NCI-H774 (cell line): Measurements from ENCODE around the gene OR5AK2.
"Not testable (repeated sequence)": the region's sequence is repeated elsewhere in the genome, so short reads cannot be mapped to it uniquely, and the experiment has no call there.

Experiments
- DNase-seq: peaks from one replicate; lab custom pipeline; 2025; lab: John Stamatoyannopoulos, UW

Gene OR5AK2, protein sequence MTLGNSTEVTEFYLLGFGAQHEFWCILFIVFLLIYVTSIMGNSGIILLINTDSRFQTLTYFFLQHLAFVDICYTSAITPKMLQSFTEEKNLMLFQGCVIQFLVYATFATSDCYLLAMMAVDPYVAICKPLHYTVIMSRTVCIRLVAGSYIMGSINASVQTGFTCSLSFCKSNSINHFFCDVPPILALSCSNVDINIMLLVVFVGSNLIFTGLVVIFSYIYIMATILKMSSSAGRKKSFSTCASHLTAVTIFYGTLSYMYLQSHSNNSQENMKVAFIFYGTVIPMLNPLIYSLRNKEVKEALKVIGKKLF

DNA sequence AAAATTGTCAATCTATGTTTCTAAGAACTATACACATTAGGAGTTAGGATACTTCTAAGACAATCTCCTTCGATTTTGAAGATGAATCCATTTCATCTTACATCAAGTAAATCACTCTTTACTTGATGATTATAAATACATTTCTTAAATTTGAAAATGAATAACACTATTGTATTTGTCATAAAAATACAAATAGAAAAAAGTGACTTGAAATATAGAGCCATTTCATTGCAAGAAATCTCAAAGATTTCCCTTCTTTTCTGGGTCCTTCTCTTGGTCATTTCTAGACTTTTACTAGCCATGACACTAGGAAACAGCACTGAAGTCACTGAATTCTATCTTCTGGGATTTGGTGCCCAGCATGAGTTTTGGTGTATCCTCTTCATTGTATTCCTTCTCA, at the start of gene OR5AK2:
Gene OR5AK2, plus strand, starts transcription at position 301 of the 400 bp plus-strand sequence. Its CDS starts 0 bp downstream, at position 301.
- no peak for DNase-seq

DNA sequence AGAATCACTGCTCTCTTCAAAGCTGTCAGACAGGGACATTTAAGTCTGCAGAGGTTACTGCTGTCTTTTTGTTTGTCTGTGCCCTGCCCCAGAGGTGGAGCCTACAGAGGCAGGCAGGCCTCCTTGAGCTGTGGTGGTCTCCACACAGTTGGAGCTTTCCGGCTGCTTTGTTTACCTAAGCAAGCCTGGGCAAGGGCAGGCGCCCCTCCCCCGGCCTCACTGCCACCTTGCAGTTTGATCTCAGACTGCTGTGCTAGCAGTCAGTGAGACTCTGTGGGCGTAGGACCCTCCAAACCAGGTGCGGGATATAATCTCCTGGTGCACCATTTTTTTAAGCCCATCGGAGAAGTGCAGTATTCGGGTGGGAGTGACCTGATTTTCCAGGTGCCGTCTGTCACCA, 43.2 kb upstream of the OR5AK2 start:
- not testable (repeated sequence) for DNase-seq

DNA sequence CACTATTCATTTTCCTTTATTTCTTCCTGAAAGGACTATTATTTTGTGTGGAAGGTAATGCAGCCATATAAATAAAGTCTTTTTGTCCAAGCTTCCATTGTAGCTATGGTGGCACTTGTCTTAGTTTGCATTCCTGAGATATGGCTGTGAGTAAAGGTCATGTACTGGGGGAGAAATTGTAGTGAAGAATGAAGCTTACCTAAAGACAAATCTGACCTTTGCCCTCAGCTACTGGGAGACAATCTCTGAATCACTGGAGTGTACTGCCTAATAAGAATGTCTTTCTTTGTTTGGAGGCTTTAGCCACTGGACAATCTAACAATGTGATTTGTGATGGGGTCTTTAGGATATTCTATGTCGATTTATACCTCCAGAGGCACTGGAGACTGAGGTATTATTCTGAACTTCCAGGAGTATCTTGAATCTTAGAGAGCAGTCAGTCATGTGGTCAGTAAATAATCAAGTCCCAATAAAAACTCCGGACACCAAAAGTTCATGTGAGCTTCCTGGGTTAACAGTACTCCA, 39.7 kb upstream of the OR5AK2 start:
- DNase-seq, result no peak

DNA sequence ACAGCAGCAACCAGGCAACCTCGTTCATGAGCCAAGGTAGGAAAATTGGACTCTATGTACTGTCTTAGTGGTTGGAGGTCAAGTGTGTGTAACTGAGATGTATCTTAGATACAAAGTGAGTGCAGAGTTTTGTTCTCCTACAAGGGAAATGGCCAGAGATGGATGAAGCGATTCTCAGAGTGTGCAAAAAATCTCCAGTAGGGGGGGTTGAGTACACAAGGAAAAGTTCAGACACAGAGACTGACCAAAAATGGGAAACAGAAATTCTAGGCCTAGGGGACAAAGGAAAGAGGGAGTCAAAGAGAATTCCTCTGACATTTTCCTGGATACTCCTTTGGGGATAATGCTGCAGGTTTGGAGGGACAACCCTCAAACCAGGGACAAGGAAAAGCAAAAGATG, 38.2 kb upstream of the OR5AK2 start:
- DNase-seq, result no peak

DNA sequence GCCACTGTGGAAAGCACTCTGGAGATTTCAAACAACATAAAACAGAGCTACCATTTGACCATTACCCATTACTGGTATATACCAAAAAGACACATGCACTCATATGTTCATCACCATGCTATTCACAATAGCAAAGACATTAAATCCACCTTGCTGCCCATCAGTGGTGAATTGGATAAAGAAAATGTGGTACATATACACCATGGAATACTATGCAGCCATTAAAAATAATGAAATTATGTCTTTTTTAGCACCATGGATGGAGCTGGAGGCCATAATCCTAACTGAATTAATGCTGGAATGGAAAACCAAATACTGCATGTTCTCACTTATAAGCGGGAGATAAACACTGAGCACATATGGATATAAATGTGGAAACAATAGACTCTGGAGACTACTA, 34.8 kb upstream of the OR5AK2 start:
- DNase-seq, result not testable (repeated sequence)

DNA sequence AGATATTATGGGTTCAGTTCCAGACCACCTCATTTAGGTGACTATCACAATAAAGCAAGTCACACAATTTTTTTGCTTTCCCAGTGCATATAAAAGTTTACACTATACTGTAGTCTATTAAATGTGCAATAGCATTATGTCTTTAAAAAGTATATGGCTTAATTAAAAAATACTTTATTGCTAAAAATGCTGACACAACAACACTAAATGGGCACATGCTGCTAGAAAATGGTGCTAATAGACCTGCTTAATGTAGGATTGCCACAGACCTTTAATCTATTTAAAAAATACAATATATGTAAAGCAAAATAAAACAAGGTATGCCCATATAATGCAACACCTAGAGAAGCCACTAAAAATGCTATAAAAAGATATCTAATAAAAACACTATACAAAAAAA, 27.1 kb upstream of the OR5AK2 start:
- DNase-seq, result no peak

DNA sequence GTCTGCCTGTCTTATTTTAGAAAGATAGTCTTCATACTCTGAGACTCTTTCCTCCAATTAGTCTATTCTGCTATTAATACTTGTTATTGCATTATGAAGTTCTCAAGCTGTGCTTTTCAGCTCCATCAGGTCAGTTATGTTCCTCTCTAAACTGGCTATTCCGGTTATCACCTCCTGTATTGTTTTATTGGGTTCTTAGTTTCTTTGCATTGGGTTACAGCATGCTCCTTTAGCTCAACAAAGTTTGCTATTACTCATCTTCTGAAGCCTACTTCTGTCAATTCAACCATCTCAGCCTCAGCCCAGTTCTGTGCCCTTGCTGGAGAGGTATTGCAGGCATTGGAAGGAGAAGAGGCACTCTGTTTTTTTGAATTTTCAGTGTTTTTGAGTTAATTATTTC, 21.0 kb upstream of the OR5AK2 start:
- no peak for DNase-seq

DNA sequence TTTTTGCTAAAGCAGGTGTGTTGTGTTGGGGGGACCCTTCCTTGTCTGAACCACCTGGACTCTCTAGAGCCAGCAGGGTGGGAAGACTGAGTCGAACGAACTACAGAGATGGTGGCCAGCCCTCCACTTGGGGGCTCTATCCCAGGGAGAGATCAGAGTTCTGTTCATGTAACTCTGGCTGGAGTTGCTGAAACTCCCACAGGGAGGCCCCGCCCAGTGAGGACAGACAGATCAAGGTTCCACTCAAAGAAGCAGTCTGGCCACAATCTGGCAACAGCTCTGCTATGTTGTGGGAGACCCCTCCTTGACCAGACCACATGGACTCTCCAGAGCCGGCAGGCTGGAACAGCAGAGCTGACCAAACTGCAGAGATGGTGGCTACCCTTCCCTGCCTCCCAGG, 20.2 kb upstream of the OR5AK2 start:
- DNase-seq, result no peak

DNA sequence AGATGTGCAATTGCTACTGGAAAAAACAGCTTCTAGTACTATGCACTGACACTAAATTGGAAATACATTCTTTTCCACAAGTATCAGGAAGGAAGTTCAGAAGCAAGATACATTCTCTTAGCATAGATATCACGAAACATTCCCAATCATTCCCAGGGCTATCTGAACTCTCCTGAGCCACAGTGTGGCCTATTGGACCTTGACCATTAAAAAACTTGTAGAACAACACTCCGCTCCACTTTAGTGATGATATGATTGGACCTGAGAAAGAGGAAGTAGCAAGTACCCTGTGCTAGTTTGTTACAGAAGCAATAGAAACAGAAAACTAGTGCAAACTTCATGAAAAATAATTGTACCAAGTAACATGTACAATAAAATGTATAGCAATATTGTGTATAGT, 11.4 kb upstream of the OR5AK2 start:
- no peak for DNase-seq

DNA sequence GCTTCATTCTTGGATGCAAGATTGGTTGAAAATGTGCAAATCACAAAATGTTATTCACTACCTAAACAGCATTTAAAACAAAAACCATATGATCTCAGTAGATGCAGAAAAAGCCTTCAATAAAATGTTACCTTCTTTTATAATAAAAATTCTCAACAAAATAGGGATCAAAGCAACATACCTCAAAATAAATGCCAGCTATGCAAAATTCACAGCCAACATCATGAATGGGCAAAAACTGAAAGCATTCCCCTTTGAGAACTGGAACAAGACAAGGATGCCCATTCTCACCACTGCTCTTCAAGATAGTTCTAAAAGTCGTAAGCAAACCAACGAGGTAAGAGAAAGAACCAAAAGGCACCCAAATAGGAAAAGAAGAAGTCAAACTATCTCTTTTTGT, 2.0 kb downstream of the OR5AK2 start:
- no peak for DNase-seq

DNA sequence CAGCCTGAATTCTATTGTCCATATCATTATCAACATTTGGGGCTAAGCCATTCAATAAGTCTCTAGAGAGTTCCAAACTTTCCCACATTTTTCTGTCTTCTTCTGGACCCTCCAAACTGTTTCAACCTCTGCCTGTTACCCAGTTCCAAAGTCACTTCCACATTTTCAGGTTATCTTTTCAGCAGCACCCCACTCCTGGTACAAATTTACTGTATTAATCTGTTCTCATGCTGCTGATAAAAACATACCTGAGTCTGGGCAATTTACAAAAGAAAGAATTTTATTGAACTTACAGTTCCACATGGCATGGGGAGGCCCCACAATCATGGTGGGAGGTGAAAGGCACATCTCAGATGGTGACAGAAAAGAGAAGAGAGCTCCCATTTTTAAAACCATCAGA, 5.8 kb downstream of the OR5AK2 start:
- DNase-seq, result no peak

DNA sequence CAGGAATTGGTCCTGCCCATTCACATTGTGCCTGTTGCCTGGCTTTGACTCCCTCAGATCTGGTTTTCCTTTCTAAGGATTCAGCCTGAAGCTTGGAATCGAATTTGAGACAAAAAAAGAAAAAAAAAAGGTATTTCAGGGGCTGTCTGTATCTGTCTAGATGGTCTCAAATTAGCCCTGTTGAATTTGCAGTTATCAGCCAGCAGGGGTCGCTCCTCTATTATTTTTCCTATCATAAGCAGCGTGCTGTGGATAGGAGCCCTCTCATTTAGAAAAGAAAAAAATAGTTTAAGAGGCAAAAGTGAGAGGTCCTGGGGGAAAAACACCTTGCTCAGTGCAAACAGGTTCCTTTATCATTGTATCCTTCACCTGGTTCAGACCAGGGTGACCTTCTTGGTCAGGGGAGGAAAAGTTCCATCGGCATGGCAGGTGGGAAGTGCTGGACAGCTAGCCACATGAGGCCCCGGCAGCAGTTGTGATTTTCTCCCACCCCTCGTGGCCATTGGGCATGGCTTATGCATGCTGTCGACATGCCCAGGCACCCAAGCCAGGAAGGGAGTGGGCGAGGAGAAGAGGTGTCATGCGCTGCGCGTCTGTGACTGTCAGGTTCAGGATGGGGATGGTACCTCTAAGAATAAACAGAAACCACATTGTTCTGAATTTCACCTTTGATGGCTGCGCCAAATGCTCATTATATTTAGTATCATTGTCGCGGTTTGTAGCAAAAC, 13.1 kb downstream of the OR5AK2 start:
- no peak for DNase-seq

DNA sequence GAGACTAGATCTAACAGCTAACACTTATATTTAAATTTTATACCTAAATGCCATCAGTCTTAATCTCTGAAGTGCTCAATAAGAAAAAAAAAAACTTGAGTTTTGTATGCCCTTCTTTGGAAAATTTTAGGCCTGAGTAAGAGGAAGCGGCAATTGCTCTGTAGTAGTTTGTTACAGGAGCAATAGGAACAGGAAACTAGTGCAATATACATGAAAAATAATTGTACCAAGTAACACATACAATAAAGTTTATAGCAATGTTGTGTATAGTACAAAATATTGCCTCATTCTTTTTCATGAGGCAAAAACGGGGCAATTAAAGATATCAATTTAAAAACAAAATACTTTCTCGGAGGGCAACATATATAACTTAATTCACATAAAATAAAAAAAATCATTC, 19.7 kb downstream of the OR5AK2 start:
- DNase-seq, result no peak

DNA sequence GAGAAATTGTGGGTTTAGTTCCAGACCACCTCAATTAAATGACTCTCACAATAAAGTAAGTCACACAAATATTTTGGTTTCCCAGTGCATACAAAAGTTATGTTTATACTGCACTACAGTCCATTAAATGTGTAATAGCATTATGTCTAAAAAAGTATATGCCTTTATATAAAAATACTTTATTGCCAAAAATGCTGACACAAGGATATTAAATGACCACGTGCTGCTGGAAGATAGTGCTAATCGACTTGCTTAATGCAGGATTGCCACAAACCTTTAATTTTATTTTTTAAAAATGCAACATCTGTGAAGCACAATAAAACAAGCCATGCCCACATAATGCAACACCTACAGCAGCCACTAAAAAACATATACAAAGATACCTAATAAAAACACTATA, 27.0 kb downstream of the OR5AK2 start:
- DNase-seq, result no peak

DNA sequence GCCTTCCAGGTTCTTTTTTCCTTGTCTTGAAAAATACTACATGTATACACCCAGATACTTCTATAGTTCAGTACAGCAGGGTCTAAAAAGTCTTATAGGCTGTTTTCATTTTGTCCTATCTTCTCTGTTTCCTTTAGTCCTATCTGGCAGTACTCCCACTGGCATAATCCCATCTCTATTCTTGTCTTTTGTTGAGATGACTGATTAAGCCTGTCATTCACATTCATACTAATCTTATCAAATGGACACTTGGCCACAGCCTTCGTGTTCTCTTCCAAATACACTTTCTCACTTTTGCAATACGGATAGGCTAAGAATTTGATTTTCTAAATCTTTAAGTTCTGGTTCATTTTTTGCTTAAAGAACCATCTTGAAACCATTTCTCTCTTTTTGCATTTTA, 42.8 kb downstream of the OR5AK2 start:
- DNase-seq, result no peak
